Mesendoderm (in vitro differentiated cells): ENCODE data around the gene RRAS.

Experiments
- DNase-seq: peaks from one replicate; pipeline ENCODE4 v3.0.0; 2013
- H2AK5ac ChIP-seq: 2 replicates; pipeline ENCODE4 v1.6.1; 2013; ENCODE audit warnings: low read length, inconsistent platforms
- H2BK120ac ChIP-seq: 2 replicates; pipeline ENCODE4 v1.6.1; 2013; ENCODE audit warnings: low read depth, mild to moderate bottlenecking, low read length, moderate library complexity, mixed read lengths
- H2BK15ac ChIP-seq: replicated peaks from 2 replicates; pipeline ENCODE4 v1.6.1; 2013; ENCODE audit warnings: low read depth, mild to moderate bottlenecking, moderate library complexity
- H2BK5ac ChIP-seq: 2 replicates; pipeline ENCODE4 v1.6.1; 2013; ENCODE audit warnings: low read length, inconsistent platforms
- H3K18ac ChIP-seq: 2 replicates; pipeline ENCODE4 v1.6.1; 2013; ENCODE audit warnings: mild to moderate bottlenecking, low read length, mixed read lengths
- H3K23ac ChIP-seq: one replicate; pipeline ENCODE4 v1.6.1; 2013; ENCODE audit warnings: low read length
- H3K27ac ChIP-seq: 2 replicates; pipeline ENCODE4 v1.5.1; 2013; ENCODE audit warnings: low read depth, mild to moderate bottlenecking, inconsistent platforms, low read length, moderate library complexity
- H3K27me3 ChIP-seq: 2 replicates; pipeline ENCODE4 v1.6.1; 2013; ENCODE audit warnings: low read length, control low read depth, mild to moderate bottlenecking, inconsistent platforms; ENCODE audit not compliant: insufficient read depth, poor library complexity
- H3K36me3 ChIP-seq: 2 replicates; pipeline ENCODE4 v1.6.1; 2013; ENCODE audit warnings: low read length, inconsistent platforms; ENCODE audit not compliant: control insufficient read depth, insufficient read depth
- H3K4ac ChIP-seq: one replicate; pipeline ENCODE4 v1.6.1; 2013; ENCODE audit warnings: low read depth, mild to moderate bottlenecking, low read length, moderate library complexity
- H3K4me1 ChIP-seq: 2 replicates; pipeline ENCODE4 v1.6.1; 2013; ENCODE audit warnings: low read depth, low read length, inconsistent platforms; ENCODE audit not compliant: control insufficient read depth
- H3K4me2 ChIP-seq: 2 replicates; pipeline ENCODE4 v1.6.1; 2013; ENCODE audit warnings: low read length
- H3K4me3 ChIP-seq: 2 replicates; pipeline ENCODE4 v1.5.1; 2013; ENCODE audit warnings: mild to moderate bottlenecking, low read length
- H3K56ac ChIP-seq: one replicate; pipeline ENCODE4 v1.6.1; 2013; ENCODE audit warnings: low read length
- H3K79me1 ChIP-seq: 2 replicates; pipeline ENCODE4 v1.6.1; 2013; ENCODE audit warnings: low read length, inconsistent platforms
- H3K79me2 ChIP-seq: 2 replicates; pipeline ENCODE4 v1.6.1; 2013; ENCODE audit warnings: mild to moderate bottlenecking, low read length; ENCODE audit not compliant: control insufficient read depth, insufficient read depth
- H3K9ac ChIP-seq: 2 replicates; pipeline ENCODE4 v1.6.1; 2013; ENCODE audit warnings: low read length, inconsistent platforms
- H4K5ac ChIP-seq: one replicate; pipeline ENCODE4 v1.6.1; 2013; ENCODE audit warnings: low read length
- H4K8ac ChIP-seq: one replicate; pipeline ENCODE4 v1.6.1; 2013; ENCODE audit warnings: low read depth, mild to moderate bottlenecking, control low read depth, low read length, moderate library complexity
- WGBS: extraction: QIAGEN DNeasy Blood & Tissue Kit; methylation state at CpG from one replicate; pipeline ENCODE4 v1.1.7; 2013; ENCODE audit warnings: low lambda C conversion rate, missing lambda C conversion rate; ENCODE audit not compliant: insufficient coverage; ENCODE audit errors: extremely low coverage; 5-methylcytosine and 5-hydroxymethylcytosine counted together

The RRAS gene

DNA sequence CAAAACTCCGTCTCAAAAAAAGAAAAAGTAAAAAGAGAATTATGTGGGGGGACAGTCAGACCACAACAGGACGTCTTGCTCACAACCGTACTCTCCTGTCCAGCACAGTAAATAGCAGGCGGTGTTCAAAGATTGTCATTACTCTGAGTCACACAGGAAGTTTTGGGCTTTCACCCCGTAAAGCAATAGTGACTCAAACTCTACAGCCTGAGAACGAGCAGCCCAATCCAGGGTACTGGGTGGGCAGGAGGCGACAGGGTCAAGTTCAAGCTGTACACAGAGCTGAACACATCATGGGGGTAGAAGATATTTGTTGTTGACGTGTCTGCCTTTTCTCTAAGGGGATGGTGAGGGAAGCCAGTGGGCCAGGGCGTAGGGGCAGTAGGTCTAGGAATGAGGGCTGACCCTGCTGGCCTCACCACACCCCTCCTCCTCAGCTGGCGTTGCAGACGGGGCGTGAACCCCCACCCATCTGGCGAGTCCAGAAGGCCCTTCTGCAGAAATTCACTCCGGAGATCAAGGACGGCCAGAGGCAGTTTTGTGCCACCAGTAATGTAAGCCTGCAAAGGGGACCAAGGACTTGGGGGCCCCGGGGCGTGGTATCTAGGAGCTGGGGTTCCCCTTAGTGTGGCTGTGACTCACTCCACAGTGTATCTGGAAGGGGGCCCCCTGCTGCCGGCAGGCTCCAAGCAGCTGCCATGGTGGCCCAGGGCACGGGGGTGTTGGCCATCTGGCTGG, 25.7 kb downstream of the RRAS start:
- Histone ChIP-seq H2BK120ac (no peak overlapping the region), H4K8ac (no peak overlapping the region), H3K79me2 (peaks cover 16% of the 10 kb centered on the region), H3K79me1 (peaks cover 16% of the 10 kb centered on the region), H3K56ac (no peak overlapping the region), H3K23ac (no peak overlapping the region), H3K4me2 (no peak overlapping the region), H3K4me1 (no peaks in the 10 kb centered on the region), H3K9ac (no peak overlapping the region), H2BK15ac (no peak overlapping the region), H2AK5ac (no peak overlapping the region), H3K18ac (no peak overlapping the region), H3K27ac (no peak overlapping the region), H4K5ac (no peak overlapping the region), H3K36me3 (peaks cover 18% of the 10 kb centered on the region), H3K4ac (no peak overlapping the region), H3K4me3 (no peak overlapping the region), H2BK5ac (no peak overlapping the region), H3K27me3 (no peaks in the 10 kb centered on the region)
- WGBS: no CpG with 5 or more reads among the region's 19 CpGs
- DNase-seq: no peak

GRCh38 chr19:49613374-49613773, 26.6 kb downstream of the RRAS start:
- no peak overlapping the region for H2BK15ac ChIP-seq
- no peak overlapping the region for H3K4me3 ChIP-seq
- no peak overlapping the region for H3K9ac ChIP-seq
- H3K56ac ChIP-seq: no peak overlapping the region
- H3K4ac ChIP-seq: no peak overlapping the region
- peaks cover 16% of the 10 kb centered on the region for H3K79me1 ChIP-seq
- H3K79me2 ChIP-seq: peaks cover 21% of the 10 kb centered on the region
- no peaks in the 10 kb centered on the region for H3K27me3 ChIP-seq
- H3K4me2 ChIP-seq: no peak overlapping the region
- no peak overlapping the region for H3K23ac ChIP-seq
- H2AK5ac ChIP-seq: no peak overlapping the region
- H3K4me1 ChIP-seq: no peaks in the 10 kb centered on the region
- DNase-seq: no peak
- no peak overlapping the region for H3K27ac ChIP-seq
- no peak overlapping the region for H4K8ac ChIP-seq
- peaks cover 17% of the 10 kb centered on the region for H3K36me3 ChIP-seq
- H2BK5ac ChIP-seq: no peak overlapping the region
- WGBS: no CpG with 5 or more reads among the region's 4 CpGs
- H4K5ac ChIP-seq: no peak overlapping the region
- H2BK120ac ChIP-seq: no peak overlapping the region
- H3K18ac ChIP-seq: no peak overlapping the region

DNA sequence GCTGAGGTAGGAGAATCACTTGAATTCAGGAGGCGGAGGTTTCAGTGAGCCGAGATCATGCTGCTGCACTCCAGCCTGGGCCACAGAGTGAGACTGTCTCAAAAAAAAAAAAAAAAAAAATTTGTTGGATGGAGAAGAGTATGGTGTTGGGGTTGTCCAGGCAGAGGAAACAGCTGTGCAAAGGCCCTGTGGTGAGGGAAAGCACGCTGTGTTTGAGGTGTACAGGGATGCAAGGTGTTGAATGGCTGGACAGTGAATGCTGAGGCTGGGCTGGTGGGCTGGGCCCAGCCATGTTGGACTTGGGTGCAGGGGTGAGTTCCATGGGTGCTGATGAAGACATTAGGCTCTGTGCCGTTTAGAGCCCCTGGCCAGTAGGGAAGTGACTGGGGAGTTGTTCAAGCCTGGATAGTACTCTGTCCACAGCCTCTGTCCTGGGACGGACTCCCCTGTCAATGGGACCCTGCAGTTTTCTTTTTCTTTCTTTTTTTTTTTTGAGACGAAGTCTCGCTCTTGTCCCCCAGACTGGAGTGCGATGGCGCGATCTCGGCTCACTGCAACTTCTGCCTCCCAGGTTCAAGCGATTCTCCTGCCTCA, 30.3 kb downstream of the RRAS start:
- DNase-seq: no peak
- Histone ChIP-seq H3K56ac (no peak overlapping the region), H3K18ac (no peak overlapping the region), H4K5ac (no peak overlapping the region), H3K23ac (no peak overlapping the region), H2AK5ac (no peak overlapping the region), H3K27me3 (no peaks in the 10 kb centered on the region), H3K4me1 (no peaks in the 10 kb centered on the region), H4K8ac (no peak overlapping the region), H3K79me2 (peaks cover 29% of the 10 kb centered on the region), H3K27ac (no peak overlapping the region), H3K4me3 (no peak overlapping the region), H2BK5ac (no peak overlapping the region), H3K4me2 (no peak overlapping the region), H3K36me3 (peaks cover 8% of the 10 kb centered on the region), H3K79me1 (peaks cover 12% of the 10 kb centered on the region), H2BK120ac (no peak overlapping the region), H2BK15ac (no peak overlapping the region), H3K4ac (no peak overlapping the region), H3K9ac (no peak overlapping the region)
- WGBS: no CpG with 5 or more reads among the region's 12 CpGs

DNA sequence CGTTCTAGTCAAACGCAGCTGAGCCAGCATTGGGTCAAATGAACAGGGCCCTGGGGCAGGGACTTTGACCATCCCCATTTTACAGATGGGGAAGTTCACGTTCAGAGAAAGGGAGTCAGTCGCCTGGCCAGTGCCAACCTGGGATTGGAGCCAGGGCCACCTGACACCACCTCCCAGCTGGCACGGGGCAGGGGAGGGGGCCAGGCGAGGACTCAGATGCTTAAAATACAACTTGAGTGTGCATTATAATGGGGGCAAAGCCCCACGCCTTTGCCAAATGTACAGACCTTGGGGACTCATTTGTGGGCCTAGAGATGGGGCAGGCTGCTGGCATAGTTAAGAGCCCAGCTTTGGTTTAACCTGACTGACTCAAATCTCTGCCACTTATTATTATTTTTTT, 34.3 kb downstream of the RRAS start:
- H4K8ac ChIP-seq: no peak overlapping the region
- no peaks in the 10 kb centered on the region for H3K27me3 ChIP-seq
- H2BK120ac ChIP-seq: no peak overlapping the region
- H3K9ac ChIP-seq: no peak overlapping the region
- H2AK5ac ChIP-seq: no peak overlapping the region
- H3K4me2 ChIP-seq: no peak overlapping the region
- H3K79me1 ChIP-seq: peaks cover 9% of the 10 kb centered on the region
- no peak overlapping the region for H3K18ac ChIP-seq
- H2BK5ac ChIP-seq: no peak overlapping the region
- H3K4me1 ChIP-seq: no peaks in the 10 kb centered on the region
- peaks cover 17% of the 10 kb centered on the region for H3K36me3 ChIP-seq
- H3K4me3 ChIP-seq: no peak overlapping the region
- no peak overlapping the region for H3K27ac ChIP-seq
- H3K4ac ChIP-seq: no peak overlapping the region
- H3K79me2 ChIP-seq: peaks cover 35% of the 10 kb centered on the region
- no CpG with 5 or more reads among the region's 7 CpGs for WGBS
- DNase-seq: no peak
- H2BK15ac ChIP-seq: no peak overlapping the region
- no peak overlapping the region for H4K5ac ChIP-seq
- no peak overlapping the region for H3K56ac ChIP-seq
- no peak overlapping the region for H3K23ac ChIP-seq

DNA sequence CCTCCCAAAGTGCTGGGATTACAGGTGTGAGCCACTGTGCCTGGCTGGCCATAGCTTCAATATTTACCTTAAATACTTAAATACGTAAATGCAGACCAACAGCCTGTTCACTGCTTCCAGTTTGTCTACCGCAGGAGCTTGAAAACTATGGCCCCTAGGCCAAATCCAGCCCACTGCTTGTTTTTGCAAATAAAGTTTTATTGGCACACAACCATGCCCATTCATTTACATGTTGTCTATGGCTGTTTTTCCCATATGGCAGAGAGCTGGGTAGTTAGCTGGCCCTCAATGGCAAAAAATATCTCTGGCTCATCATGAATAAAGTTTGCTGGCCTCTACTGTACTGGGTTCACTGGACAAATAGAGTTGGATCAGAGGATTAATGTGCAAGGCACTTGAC, 37.1 kb downstream of the RRAS start:
- peaks cover 19% of the 10 kb centered on the region for H3K36me3 ChIP-seq
- H4K5ac ChIP-seq: no peak overlapping the region
- H3K27ac ChIP-seq: no peak overlapping the region
- no peak overlapping the region for H3K18ac ChIP-seq
- no peak overlapping the region for H2BK5ac ChIP-seq
- no peak for DNase-seq
- no peaks in the 10 kb centered on the region for H3K4me1 ChIP-seq
- H3K79me2 ChIP-seq: peaks cover 24% of the 10 kb centered on the region
- H3K9ac ChIP-seq: no peak overlapping the region
- H3K79me1 ChIP-seq: peaks cover 12% of the 10 kb centered on the region
- no peak overlapping the region for H3K4ac ChIP-seq
- no CpG with 5 or more reads among the region's 2 CpGs for WGBS
- no peaks in the 10 kb centered on the region for H3K27me3 ChIP-seq
- H3K4me2 ChIP-seq: no peak overlapping the region
- no peak overlapping the region for H3K4me3 ChIP-seq
- no peak overlapping the region for H2BK120ac ChIP-seq
- no peak overlapping the region for H3K56ac ChIP-seq
- no peak overlapping the region for H2AK5ac ChIP-seq
- no peak overlapping the region for H4K8ac ChIP-seq
- H3K23ac ChIP-seq: no peak overlapping the region
- H2BK15ac ChIP-seq: no peak overlapping the region
